Activated CD8-positive, alpha-beta T cell treated with anti-CD3 and anti-CD28 coated beads, Interleukin-2, amount 10 ng/mL, durations not matched to agents 7 days and 5 days (primary cell): ENCODE results near the gene RBPJL. TPM values are rescaled to one million over a fixed set of nuclear protein-coding genes. Genes with fewer than 3 reads are reported as not detected.

ENCODE experiments used
- ATAC-seq: fragments of 150-1000 bp; cut with Tn5 transposase; one replicate; pipeline ENCODE4 v1.10.0; 2021; ENCODE audit warnings: moderate library complexity
- CTCF ChIA-PET: fragments of 350-600 bp; sonication (Branson Sonifier 250); formaldehyde crosslinking; loops from one replicate; lab custom pipeline; 2021; ENCODE audit warnings: antibody characterized with exemption; lab: Charles Lee
- POLR2A ChIA-PET: fragments of 350-600 bp; sonication (Branson Sonifier 250); formaldehyde crosslinking; loops from one replicate; lab custom pipeline; 2021; ENCODE audit warnings: antibody characterized with exemption; lab: Charles Lee
- DNase-seq: peaks from one replicate; pipeline ENCODE4 v3.0.0-alpha.2; 2020
- H3K27ac Mint-ChIP-seq: one replicate; pipeline ENCODE4 v1.8.0; 2021; ENCODE audit warnings: mild to moderate bottlenecking, mixed read lengths
- H3K27me3 Mint-ChIP-seq: one replicate; pipeline ENCODE4 v1.8.0; 2021; ENCODE audit warnings: low read depth, mixed read lengths
- H3K36me3 Mint-ChIP-seq: one replicate; pipeline ENCODE4 v1.8.0; 2021; ENCODE audit warnings: low read depth, mixed read lengths
- H3K4me1 Mint-ChIP-seq: one replicate; pipeline ENCODE4 v1.8.0; 2021; ENCODE audit warnings: low read depth, mixed read lengths
- H3K4me3 Mint-ChIP-seq: one replicate; pipeline ENCODE4 v1.8.0; 2021; ENCODE audit warnings: mild to moderate bottlenecking, mixed read lengths
- H3K9me3 Mint-ChIP-seq: one replicate; pipeline ENCODE4 v1.8.0; 2022; ENCODE audit warnings: mixed read lengths; ENCODE audit not compliant: insufficient read depth
- total RNA-seq, 2 experiments: library from RNA; stranded (reverse); gene quantifications; one replicate each; pipeline ENCODE4 v1.2.3, GENCODE V29; 2021

Gene RBPJL
- total RNA-seq, 2 experiments from 2014 or later = not detected

- Mint-ChIP-seq H3K36me3 (peaks cover 4% of the 10 kb centered on the region), H3K4me3 (no peak overlapping the region), H3K27me3 (no peaks in the 10 kb centered on the region), H3K27ac (no peak overlapping the region), H3K4me1 (no peaks in the 10 kb centered on the region), H3K9me3 (no peaks in the 10 kb centered on the region)
- POLR2A ChIA-PET = no interaction called here
- CTCF ChIA-PET = interaction anchor here (0.6 kb wide), 1 partner anchor 59 kb away, joined by 3 read pairs; no protein-coding TSS in a partner anchor
- ATAC-seq = no peak
- DNase-seq = no peak
Measured at GRCh38 chr20:45338121-45339030, 31.7 kb downstream of the RBPJL start.

- ATAC-seq (no peak), DNase-seq (no peak)
- Mint-ChIP-seq H3K9me3 (no peaks in the 10 kb centered on the region), H3K4me3 (no peak overlapping the region), H3K27me3 (no peaks in the 10 kb centered on the region), H3K27ac (no peak overlapping the region), H3K36me3 (peaks cover 4% of the 10 kb centered on the region), H3K4me1 (peaks cover under 1% of the 10 kb centered on the region)
- ChIA-PET POLR2A (no interaction called here), CTCF (no interaction called here)
Measured at GRCh38 chr20:45339084-45339483, 32.4 kb downstream of the RBPJL start.

GRCh38 chr20:45339799-45340198 is 33.2 kb downstream of the RBPJL start:
- H3K9me3 Mint-ChIP-seq = no peaks in the 10 kb centered on the region
- POLR2A ChIA-PET = interaction anchor here (1.0 kb wide), 1 partner anchor 23 kb away, joined by 3 read pairs; the partner anchor contains the start of gene SYS1
- ATAC-seq = no peak
- no peak overlapping the region for H3K27ac Mint-ChIP-seq
- no peak for DNase-seq
- no peak overlapping the region for H3K4me3 Mint-ChIP-seq
- H3K27me3 Mint-ChIP-seq = no peaks in the 10 kb centered on the region
- H3K4me1 Mint-ChIP-seq = peaks cover 3% of the 10 kb centered on the region
- H3K36me3 Mint-ChIP-seq = peaks cover 4% of the 10 kb centered on the region
- CTCF ChIA-PET = interaction anchor here (1.2 to 2.5 kb wide), 2 partner anchors 13 to 34 kb away, joined by 3 to 7 read pairs; no protein-coding TSS in a partner anchor

GRCh38 chr20:45340236-45340847 is 33.7 kb downstream of the RBPJL start:
- ATAC-seq = no peak
- CTCF ChIA-PET = interaction anchor here (1.2 to 2.5 kb wide), 2 partner anchors 12 to 33 kb away, joined by 3 to 7 read pairs; no protein-coding TSS in a partner anchor

GRCh38 chr20:45340951-45341350 is 34.3 kb downstream of the RBPJL start:
- H3K27me3 Mint-ChIP-seq = no peaks in the 10 kb centered on the region
- H3K27ac Mint-ChIP-seq = no peak overlapping the region
- ChIA-PET POLR2A (interaction anchor here (0.6 kb wide), 1 partner anchor 12 kb away, joined by 3 read pairs; no protein-coding TSS in a partner anchor), CTCF (interaction anchor here (1.2 to 2.5 kb wide), 2 partner anchors 33 to 96 kb away, joined by 3 to 7 read pairs; no protein-coding TSS in a partner anchor)
- ATAC-seq (no peak), DNase-seq (no peak)
- H3K4me1 Mint-ChIP-seq = peaks cover 12% of the 10 kb centered on the region
- no peak overlapping the region for H3K4me3 Mint-ChIP-seq
- no peaks in the 10 kb centered on the region for H3K36me3 Mint-ChIP-seq
- no peaks in the 10 kb centered on the region for H3K9me3 Mint-ChIP-seq

More at GRCh38 chr20:45340236-45340847, 33.7 kb downstream of the RBPJL start:
- peaks cover 4% of the 10 kb centered on the region for H3K36me3 Mint-ChIP-seq
- H3K9me3 Mint-ChIP-seq = no peaks in the 10 kb centered on the region
- H3K4me1 Mint-ChIP-seq = peaks cover 7% of the 10 kb centered on the region
- H3K27me3 Mint-ChIP-seq = no peaks in the 10 kb centered on the region
- POLR2A ChIA-PET = interaction anchor here (1.0 kb wide), 1 partner anchor 22 kb away, joined by 3 read pairs; the partner anchor contains the start of gene SYS1
- no peak for DNase-seq
- H3K4me3 Mint-ChIP-seq = no peak overlapping the region
- H3K27ac Mint-ChIP-seq = no peak overlapping the region

GRCh38 chr20:45341579-45341938 is 34.9 kb downstream of the RBPJL start:
- no peaks in the 10 kb centered on the region for H3K9me3 Mint-ChIP-seq
- no peak for DNase-seq
- peaks cover 18% of the 10 kb centered on the region for H3K4me1 Mint-ChIP-seq
- ChIA-PET CTCF (interaction anchor here (1.2 to 2.5 kb wide), 2 partner anchors 32 to 95 kb away, joined by 3 to 7 read pairs; no protein-coding TSS in a partner anchor), POLR2A (no interaction called here)
- no peak overlapping the region for H3K27ac Mint-ChIP-seq
- no peak overlapping the region for H3K4me3 Mint-ChIP-seq
- ATAC-seq = no peak
- no peaks in the 10 kb centered on the region for H3K27me3 Mint-ChIP-seq
- no peaks in the 10 kb centered on the region for H3K36me3 Mint-ChIP-seq

GRCh38 chr20:45341939-45342854 is 35.6 kb downstream of the RBPJL start:
- POLR2A ChIA-PET = no interaction called here
- CTCF ChIA-PET = interaction anchor here (1.0 to 2.8 kb wide), 4 partner anchors 21 to 95 kb away, joined by 3 to 7 read pairs (median 5); partner anchors contain the start of gene SYS1
- peaks cover 24% of the 10 kb centered on the region for H3K4me1 Mint-ChIP-seq
- no peaks in the 10 kb centered on the region for H3K9me3 Mint-ChIP-seq
- no peak overlapping the region for H3K27ac Mint-ChIP-seq
- H3K27me3 Mint-ChIP-seq = no peaks in the 10 kb centered on the region
- H3K4me3 Mint-ChIP-seq = no peak overlapping the region
- no peaks in the 10 kb centered on the region for H3K36me3 Mint-ChIP-seq
- no peak for ATAC-seq
- no peak for DNase-seq

GRCh38 chr20:45342855-45343531 is 36.4 kb downstream of the RBPJL start:
- H3K4me3 Mint-ChIP-seq = no peak overlapping the region
- no peak for ATAC-seq
- peaks cover 31% of the 10 kb centered on the region for H3K4me1 Mint-ChIP-seq
- H3K27me3 Mint-ChIP-seq = no peaks in the 10 kb centered on the region
- no peaks in the 10 kb centered on the region for H3K36me3 Mint-ChIP-seq
- ChIA-PET CTCF (interaction anchor here (1.0 to 2.8 kb wide), 4 partner anchors 13 to 31 kb away, joined by 3 to 7 read pairs (median 6); partner anchors contain the start of gene SYS1), POLR2A (interaction anchor here (1.5 kb wide), 1 partner anchor 20 kb away, joined by 4 read pairs; the partner anchor contains the start of gene SYS1)
- H3K9me3 Mint-ChIP-seq = no peaks in the 10 kb centered on the region
- no peak overlapping the region for H3K27ac Mint-ChIP-seq
- DNase-seq = no peak

- DNase-seq = no peak
- H3K4me3 Mint-ChIP-seq = no peak overlapping the region
- H3K27me3 Mint-ChIP-seq = no peaks in the 10 kb centered on the region
- no peak for ATAC-seq
- no peak overlapping the region for H3K27ac Mint-ChIP-seq
- H3K36me3 Mint-ChIP-seq = no peaks in the 10 kb centered on the region
- no peaks in the 10 kb centered on the region for H3K9me3 Mint-ChIP-seq
- peaks cover 33% of the 10 kb centered on the region for H3K4me1 Mint-ChIP-seq
- ChIA-PET POLR2A (interaction anchor here (1.5 kb wide), 1 partner anchor 20 kb away, joined by 4 read pairs; the partner anchor contains the start of gene SYS1), CTCF (interaction anchor here (1.7 to 2.8 kb wide), 3 partner anchors 12 to 25 kb away, joined by 4 to 7 read pairs (median 7); partner anchors contain the start of gene SYS1)
Measured at GRCh38 chr20:45343532-45344167, 37.0 kb downstream of the RBPJL start.
